Keratinocyte (primary cell): ENCODE data around the gene GRIN1. TPM values are rescaled to one million over a fixed set of nuclear protein-coding genes. Genes with fewer than 3 reads are reported as not detected.

Experiments used
- DNase-seq: peaks from one replicate; pipeline ENCODE4 v3.0.0-alpha.2; 2011; ENCODE audit warnings: low read depth, missing footprints, low spot score
- FAIRE-seq: peaks from 2 replicates; lab custom pipeline; 2011; peaks lifted over from hg19 to GRCh38; lab: Jason Lieb, UNC
- H2AFZ ChIP-seq: 2 replicates; pipeline ENCODE4 v1.6.0; 2012; ENCODE audit warnings: low read length, control low read depth, inconsistent platforms; ENCODE audit not compliant: control insufficient read depth
- H3K27ac ChIP-seq: 2 replicates; pipeline ENCODE4 v1.5.1; 2011; ENCODE audit warnings: low read length; ENCODE audit not compliant: control insufficient read depth, insufficient read depth
- H3K27me3 ChIP-seq: 3 replicates; pipeline ENCODE4 v1.6.0; 2011; ENCODE audit warnings: low read length; ENCODE audit not compliant: control insufficient read depth, insufficient read depth; ENCODE audit errors: extremely low read depth
- H3K36me3 ChIP-seq, 2 experiments: 2 replicates in 1 of 2; 3 replicates in 1 of 2; pipeline ENCODE4 v1.5.1; 2011; ENCODE audit warnings: low read length in 2 of 2, mild to moderate bottlenecking in 1 of 2; ENCODE audit not compliant: control insufficient read depth in 2 of 2, insufficient read depth in 2 of 2; ENCODE audit errors: extremely low read depth in 1 of 2
- H3K4me1 ChIP-seq: 3 replicates; pipeline ENCODE4 v1.5.1; 2011; ENCODE audit warnings: low read length; ENCODE audit not compliant: control insufficient read depth, insufficient read depth; ENCODE audit errors: extremely low read depth
- H3K4me2 ChIP-seq: 3 replicates; pipeline ENCODE4 v1.6.0; 2011; ENCODE audit warnings: low read depth, low read length; ENCODE audit not compliant: control insufficient read depth, insufficient read depth; ENCODE audit errors: extremely low read depth
- H3K4me3 ChIP-seq, 3 experiments: fragments of 200-600 bp in 1 of 3; sonication (generic) in 1 of 3; 2 replicates in 2 of 3; 3 replicates in 1 of 3; pipeline ENCODE4 v1.5.1; 2011 to 2016; ENCODE audit warnings: low read length in 3 of 3, mild to moderate bottlenecking in 3 of 3, control low read depth in 2 of 3, inconsistent platforms in 1 of 3, low read depth in 1 of 3, mixed read lengths in 1 of 3, mixed run types in 1 of 3, moderate library complexity in 1 of 3; ENCODE audit not compliant: control insufficient read depth in 2 of 3, insufficient read depth in 2 of 3; ENCODE audit errors: extremely low read depth in 1 of 3
- H3K79me2 ChIP-seq: 2 replicates; pipeline ENCODE4 v1.6.0; 2012; ENCODE audit warnings: low read length; ENCODE audit not compliant: control insufficient read depth, insufficient read depth
- H3K9ac ChIP-seq: 3 replicates; pipeline ENCODE4 v1.6.0; 2011; ENCODE audit warnings: low read length; ENCODE audit not compliant: control insufficient read depth, insufficient read depth; ENCODE audit errors: extremely low read depth
- H3K9me1 ChIP-seq: 3 replicates; pipeline ENCODE4 v1.6.0; 2011; ENCODE audit warnings: low read length; ENCODE audit not compliant: control insufficient read depth, insufficient read depth; ENCODE audit errors: extremely low read depth
- H3K9me3 ChIP-seq: 2 replicates; pipeline ENCODE4 v1.5.1; 2012; ENCODE audit warnings: low read depth, low read length; ENCODE audit not compliant: control insufficient read depth
- H4K20me1 ChIP-seq: 3 replicates; pipeline ENCODE4 v1.6.0; 2011; ENCODE audit warnings: low read length; ENCODE audit not compliant: control insufficient read depth, insufficient read depth; ENCODE audit errors: extremely low read depth
- EZH2 ChIP-seq: IDR thresholded peaks from one replicate; pipeline ENCODE4 v1.6.1; 2012; ENCODE audit warnings: inconsistent platforms, mild to moderate bottlenecking, low read length, moderate library complexity
- dilution Hi-C: fragments of 300-500 bp; cut with MboI; formaldehyde crosslinking; loops from one replicate; pipeline ENCODE4 v1.7.0; 2020; ENCODE audit warnings: low sequenced_read_pairs; ENCODE audit not compliant: extremely low pct_ligation_motif_present
- polyA plus RNA-seq, 5 experiments: library from polyadenylated mRNA; depleted of rRNA in 3 of 5; stranded (reverse) in 3 of 5; stranded (forward) in 1 of 5; unstranded in 1 of 5; fragments of >200 nt; gene quantifications; 1 replicate in 1 of 5; 2 replicates in 3 of 5; 3 replicates in 1 of 5; pipeline versions ENCODE4 v1.2.1 to v1.2.3, GENCODE V29; 2011 to 2012; ENCODE audit warnings: missing spikeins in 2 of 5, low read depth in 1 of 5, low replicate concordance in 1 of 5
- TF ChIP-seq, protein P1 (sequence below), 3 experiments: IDR thresholded peaks in 1 of 3; conservative IDR thresholded peaks in 1 of 3; optimal IDR thresholded peaks in 1 of 3; 2 replicates in 2 of 3; 3 replicates in 1 of 3; pipeline versions ENCODE3 to v1.5.1; 2011; ENCODE audit warnings: low read length in 3 of 3, mild to moderate bottlenecking in 3 of 3, moderate library complexity in 2 of 3, control low read depth in 1 of 3, inconsistent platforms in 1 of 3; ENCODE audit not compliant: insufficient read depth in 2 of 3; ENCODE audit errors: extremely low read depth in 1 of 3

The GRIN1 gene
- polyA plus RNA-seq, 1 donor (not counting 4 experiments of a cell fraction or from before 2014, with no cell fraction given) = 0.03 TPM

DNA sequence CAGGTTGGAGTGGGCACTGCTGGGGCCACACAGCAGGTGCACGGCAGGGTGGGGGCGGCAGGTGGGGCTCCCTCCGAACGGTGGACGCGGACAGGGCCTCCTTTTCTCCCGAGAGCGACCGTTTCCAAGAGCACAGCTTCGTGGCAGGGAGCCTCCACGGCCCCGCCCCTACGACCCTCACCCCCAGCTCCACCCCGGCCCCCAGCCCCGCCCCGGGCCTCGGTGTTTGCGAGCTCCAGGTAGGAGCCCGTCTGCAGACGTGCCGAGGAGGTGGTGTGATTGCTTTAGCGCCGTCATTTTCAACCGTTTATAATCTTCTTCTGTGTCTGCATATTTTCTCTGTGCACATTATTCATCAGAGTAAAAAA lies 8.8 kb downstream of the GRIN1 start:
- Histone ChIP-seq H3K4me3 (no peak overlapping the region), H3K27ac (no peak overlapping the region), H3K9me1 (no peaks in the 10 kb centered on the region), H3K9ac (no peak overlapping the region), H3K4me2 (no peak overlapping the region), H3K27me3 (peaks cover 10% of the 10 kb centered on the region), H4K20me1 (no peaks in the 10 kb centered on the region), H2AFZ (no peak overlapping the region), H3K4me1 (no peaks in the 10 kb centered on the region), H3K9me3 (no peaks in the 10 kb centered on the region), H3K36me3 (no peaks in the 10 kb centered on the region), H3K79me2 (no peaks in the 10 kb centered on the region)
- DNase-seq (no peak), FAIRE-seq (no peak)
- no peak for TF ChIP-seq EZH2
- TF ChIP-seq, protein P1, sequence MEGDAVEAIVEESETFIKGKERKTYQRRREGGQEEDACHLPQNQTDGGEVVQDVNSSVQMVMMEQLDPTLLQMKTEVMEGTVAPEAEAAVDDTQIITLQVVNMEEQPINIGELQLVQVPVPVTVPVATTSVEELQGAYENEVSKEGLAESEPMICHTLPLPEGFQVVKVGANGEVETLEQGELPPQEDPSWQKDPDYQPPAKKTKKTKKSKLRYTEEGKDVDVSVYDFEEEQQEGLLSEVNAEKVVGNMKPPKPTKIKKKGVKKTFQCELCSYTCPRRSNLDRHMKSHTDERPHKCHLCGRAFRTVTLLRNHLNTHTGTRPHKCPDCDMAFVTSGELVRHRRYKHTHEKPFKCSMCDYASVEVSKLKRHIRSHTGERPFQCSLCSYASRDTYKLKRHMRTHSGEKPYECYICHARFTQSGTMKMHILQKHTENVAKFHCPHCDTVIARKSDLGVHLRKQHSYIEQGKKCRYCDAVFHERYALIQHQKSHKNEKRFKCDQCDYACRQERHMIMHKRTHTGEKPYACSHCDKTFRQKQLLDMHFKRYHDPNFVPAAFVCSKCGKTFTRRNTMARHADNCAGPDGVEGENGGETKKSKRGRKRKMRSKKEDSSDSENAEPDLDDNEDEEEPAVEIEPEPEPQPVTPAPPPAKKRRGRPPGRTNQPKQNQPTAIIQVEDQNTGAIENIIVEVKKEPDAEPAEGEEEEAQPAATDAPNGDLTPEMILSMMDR (optimal IDR thresholded peaks at IDR 0.05 in 1 of 3, IDR thresholded peaks at IDR 0.05 in 1 of 3, conservative IDR thresholded peaks at IDR 0.05 in 1 of 3; ENCODE audit: extremely low read depth in 1 of 3, insufficient read depth in 2 of 3, low read length in 3 of 3) = no peak
- dilution Hi-C loops = no loop called here

DNA sequence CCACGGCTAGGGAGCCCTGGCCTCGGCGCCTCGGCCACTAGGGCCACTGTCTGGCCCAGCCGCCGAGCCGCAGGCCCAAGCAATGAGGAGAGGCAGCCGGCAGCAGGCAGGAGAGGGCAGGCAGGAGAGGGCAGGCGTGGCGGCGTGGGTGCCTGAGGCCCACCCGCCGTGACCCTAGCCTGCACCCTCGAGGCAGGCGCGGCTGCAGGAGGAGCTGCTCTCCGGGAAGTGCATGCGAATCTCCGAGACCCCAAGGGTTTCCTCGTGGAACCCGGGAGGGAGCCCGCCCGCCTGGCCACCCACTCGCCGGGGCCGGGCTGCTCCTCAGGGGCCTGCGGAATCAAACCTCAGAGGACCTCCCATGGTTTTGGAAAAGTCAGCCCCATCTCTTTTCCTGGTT lies 9.3 kb downstream of the GRIN1 start:
- dilution Hi-C loops = no loop called here
- no peak for FAIRE-seq

More for the DNA sequence above, 9.3 kb downstream of the GRIN1 start:
- no peak overlapping the region for H3K9ac ChIP-seq
- no peaks in the 10 kb centered on the region for H4K20me1 ChIP-seq
- H3K9me3 ChIP-seq = no peaks in the 10 kb centered on the region
- H3K4me3 ChIP-seq = no peak overlapping the region
- H3K79me2 ChIP-seq = no peaks in the 10 kb centered on the region
- peaks cover 10% of the 10 kb centered on the region for H3K27me3 ChIP-seq
- H3K4me2 ChIP-seq = no peak overlapping the region
- no peak for DNase-seq
- TF ChIP-seq, protein P1 (optimal IDR thresholded peaks at IDR 0.05 in 1 of 3, IDR thresholded peaks at IDR 0.05 in 1 of 3, conservative IDR thresholded peaks at IDR 0.05 in 1 of 3; ENCODE audit: extremely low read depth in 1 of 3, insufficient read depth in 2 of 3, low read length in 3 of 3) = no peak
- no peak for TF ChIP-seq EZH2
- H3K36me3 ChIP-seq = no peaks in the 10 kb centered on the region
- no peaks in the 10 kb centered on the region for H3K9me1 ChIP-seq
- H2AFZ ChIP-seq = no peak overlapping the region
- no peak overlapping the region for H3K27ac ChIP-seq
- no peaks in the 10 kb centered on the region for H3K4me1 ChIP-seq
